HUES48 (cell line): ENCODE data around the gene PAX8.
"Not testable (repeated sequence)": the region's sequence is repeated elsewhere in the genome, so short reads cannot be mapped to it uniquely, and the experiment has no call there.

ENCODE experiments used
- H3K27ac ChIP-seq: one replicate; pipeline ENCODE4 v1.7.0; 2013; ENCODE audit warnings: low read depth, low read length, inconsistent platforms
- H3K27me3 ChIP-seq: 2 replicates; pipeline ENCODE4 v1.6.1; 2013; ENCODE audit warnings: mild to moderate bottlenecking, low read length; ENCODE audit not compliant: control insufficient read depth, insufficient read depth
- H3K36me3 ChIP-seq: 2 replicates; pipeline ENCODE4 v1.6.1; 2013; ENCODE audit warnings: low read length; ENCODE audit not compliant: control insufficient read depth, insufficient read depth
- H3K4me1 ChIP-seq: 2 replicates; pipeline ENCODE4 v1.6.1; 2013; ENCODE audit warnings: mild to moderate bottlenecking, low read length; ENCODE audit not compliant: control insufficient read depth, insufficient read depth
- H3K4me3 ChIP-seq: 2 replicates; pipeline ENCODE4 v1.5.1; 2013; ENCODE audit warnings: mild to moderate bottlenecking, low read depth, low read length
- H3K9ac ChIP-seq: 2 replicates; pipeline ENCODE4 v1.6.1; 2013; ENCODE audit warnings: mild to moderate bottlenecking, low read depth, low read length, moderate library complexity
- H3K9me3 ChIP-seq: 2 replicates; pipeline ENCODE4 v1.6.1; 2013; ENCODE audit warnings: low read length; ENCODE audit not compliant: control insufficient read depth, insufficient read depth

PAX8 gene

DNA sequence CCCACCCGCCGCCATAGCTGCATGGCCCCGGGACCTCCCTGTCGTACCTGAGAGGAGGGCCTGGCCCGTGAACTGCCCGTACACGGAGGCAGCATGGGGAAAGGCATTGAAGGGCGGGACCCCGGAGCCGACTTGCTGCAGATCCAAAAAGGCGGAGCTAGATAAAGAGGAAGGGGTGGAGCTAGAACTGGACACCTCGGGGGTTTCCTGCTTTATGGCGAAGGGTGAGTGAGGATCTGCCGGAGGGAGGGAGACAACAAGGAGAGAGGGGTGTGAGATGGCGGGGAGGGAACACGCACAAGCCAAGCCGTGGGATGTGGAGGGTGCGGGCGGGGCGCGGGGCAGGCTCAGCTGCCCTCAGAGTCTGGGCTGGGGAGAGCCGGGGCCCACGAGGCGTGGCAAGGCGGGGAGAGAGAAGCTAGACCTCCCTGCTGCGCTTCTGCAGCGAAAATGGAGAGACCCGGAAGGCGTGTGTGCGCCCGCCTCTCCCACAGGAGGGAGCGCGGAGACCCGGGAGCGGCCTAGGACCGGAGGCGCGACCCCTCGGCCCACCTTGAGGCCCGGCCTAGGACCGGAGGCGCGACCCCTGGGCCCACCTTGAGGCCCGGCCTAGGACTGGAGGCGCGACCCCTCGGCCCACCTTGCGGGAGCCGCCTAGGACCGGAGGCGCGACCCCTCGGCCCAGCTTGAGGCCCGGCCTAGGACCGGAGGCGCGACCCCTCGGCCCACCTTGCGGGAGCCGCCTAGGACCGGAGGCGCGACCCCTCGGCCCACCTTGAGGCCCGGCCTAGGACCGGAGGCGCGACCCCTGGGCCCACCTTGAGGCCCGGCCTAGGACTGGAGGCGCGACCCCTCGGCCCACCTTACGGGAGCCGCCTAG lies 43.1 kb downstream of the PAX8 start:
- not testable (repeated sequence) for H3K9ac ChIP-seq, H3K36me3 ChIP-seq, H3K4me3 ChIP-seq, H3K4me1 ChIP-seq, H3K9me3 ChIP-seq, H3K27me3 ChIP-seq, H3K27ac ChIP-seq

DNA sequence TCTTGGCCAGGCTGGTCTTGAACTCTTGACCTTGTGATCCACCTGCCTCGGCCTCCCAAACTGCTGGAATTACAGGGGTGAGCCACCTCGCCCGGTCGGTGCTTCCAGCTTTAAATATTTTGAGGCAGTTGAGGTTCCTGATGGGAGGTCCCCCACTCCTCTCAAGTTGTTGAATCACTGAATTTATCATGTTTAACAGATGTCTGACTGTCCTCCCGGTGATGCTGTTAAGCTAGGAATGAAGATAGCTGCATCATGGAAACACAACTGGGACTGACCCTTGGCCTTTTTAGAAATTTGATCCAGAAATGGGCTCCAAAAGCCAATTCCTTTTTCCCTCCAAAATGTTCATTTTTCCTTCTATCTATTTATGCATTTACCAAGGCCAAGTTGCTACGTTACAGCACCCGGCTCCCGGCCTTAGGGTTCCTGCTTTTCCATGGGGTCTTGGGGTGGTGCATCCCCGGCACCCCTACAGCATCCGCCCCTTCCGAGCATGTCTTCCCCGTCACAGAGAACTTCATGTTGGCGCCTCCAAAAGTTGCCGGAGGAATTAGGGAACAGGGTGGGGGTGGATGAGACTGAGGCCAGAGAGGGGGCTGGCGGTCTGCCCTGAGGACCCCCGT lies 43.9 kb downstream of the PAX8 start:
- no peaks in the 10 kb centered on the region for H3K4me1 ChIP-seq
- no peak overlapping the region for H3K27ac ChIP-seq
- H3K9ac ChIP-seq = no peak overlapping the region
- peaks cover under 1% of the 10 kb centered on the region; the same call in 1 of the 2 replicates for H3K27me3 ChIP-seq
- no peaks in the 10 kb centered on the region for H3K36me3 ChIP-seq
- H3K9me3 ChIP-seq = no peaks in the 10 kb centered on the region
- H3K4me3 ChIP-seq = no peak overlapping the region

- H3K9me3 ChIP-seq = no peaks in the 10 kb centered on the region
- peaks cover 4% of the 10 kb centered on the region; the same call in 1 of the 2 replicates for H3K4me1 ChIP-seq
- no peak overlapping the region for H3K4me3 ChIP-seq
- H3K27ac ChIP-seq = no peak overlapping the region
- no peak overlapping the region for H3K9ac ChIP-seq
- H3K27me3 ChIP-seq = peaks cover 3% of the 10 kb centered on the region; the same call in 1 of the 2 replicates
- no peaks in the 10 kb centered on the region for H3K36me3 ChIP-seq
Measured at GRCh38 chr2:113233593-113234550, 44.8 kb downstream of the PAX8 start.

- Histone ChIP-seq H3K27ac (no peak overlapping the region), H3K9me3 (no peaks in the 10 kb centered on the region), H3K9ac (no peak overlapping the region), H3K4me3 (no peak overlapping the region), H3K27me3 (peaks cover 3% of the 10 kb centered on the region; the same call in 1 of the 2 replicates), H3K36me3 (no peaks in the 10 kb centered on the region), H3K4me1 (peaks cover 6% of the 10 kb centered on the region; the same call in 1 of the 2 replicates)
Measured at GRCh38 chr2:113232740-113233139, 46.0 kb downstream of the PAX8 start.

DNA sequence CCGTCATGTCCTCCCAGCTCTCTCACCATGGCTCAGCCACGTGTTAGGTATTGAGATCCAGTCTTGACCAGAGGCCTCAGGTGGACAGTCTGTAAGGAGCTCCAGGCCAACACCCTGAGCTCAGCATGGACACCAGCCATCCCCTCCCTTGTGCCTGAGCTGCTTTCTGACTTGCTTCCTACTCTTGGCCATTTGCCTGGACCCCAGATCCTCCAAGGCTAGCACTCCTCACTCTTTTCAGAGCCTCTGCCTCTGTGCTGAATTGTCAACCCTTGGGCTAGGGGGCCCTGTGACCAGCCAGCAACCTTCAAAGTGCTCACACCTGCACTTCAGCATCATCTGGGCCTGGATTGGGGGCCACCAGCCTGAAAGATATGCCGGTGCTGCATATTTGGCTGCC lies 46.6 kb downstream of the PAX8 start:
- Histone ChIP-seq H3K27ac (no peak overlapping the region), H3K9ac (no peak overlapping the region), H3K4me3 (no peak overlapping the region), H3K4me1 (peaks cover 6% of the 10 kb centered on the region; the same call in 1 of the 2 replicates), H3K27me3 (peaks cover 3% of the 10 kb centered on the region; the same call in 1 of the 2 replicates), H3K9me3 (no peaks in the 10 kb centered on the region), H3K36me3 (no peaks in the 10 kb centered on the region)

DNA sequence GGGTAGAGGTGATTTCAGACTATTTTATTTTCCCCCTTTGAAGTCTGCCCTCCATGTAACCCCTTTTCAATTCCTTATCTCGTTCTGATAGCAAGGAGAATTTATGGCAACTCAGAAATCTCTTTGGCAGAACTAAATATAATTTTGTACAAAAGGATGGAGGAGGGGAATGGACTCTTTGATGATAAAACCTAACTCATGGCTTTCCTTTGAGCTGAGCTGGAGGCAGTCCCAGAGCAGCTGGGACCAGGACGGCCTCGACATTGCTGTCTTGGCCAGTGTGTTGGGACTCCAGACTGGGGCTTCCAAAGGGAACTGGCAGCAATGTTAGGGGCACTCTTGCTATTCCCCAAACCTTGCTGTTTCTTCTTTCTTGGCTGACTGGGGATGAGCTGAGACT lies 47.7 kb downstream of the PAX8 start:
- Histone ChIP-seq H3K27ac (no peak overlapping the region), H3K4me1 (peaks cover 6% of the 10 kb centered on the region; the same call in 1 of the 2 replicates), H3K36me3 (no peaks in the 10 kb centered on the region), H3K9ac (no peak overlapping the region), H3K27me3 (peaks cover 3% of the 10 kb centered on the region; the same call in 1 of the 2 replicates), H3K4me3 (no peak overlapping the region), H3K9me3 (no peaks in the 10 kb centered on the region)

- H3K9ac ChIP-seq = no peak overlapping the region
- no peak overlapping the region for H3K4me3 ChIP-seq
- no peaks in the 10 kb centered on the region for H3K36me3 ChIP-seq
- peaks cover 7% of the 10 kb centered on the region for H3K4me1 ChIP-seq
- H3K9me3 ChIP-seq = no peaks in the 10 kb centered on the region
- H3K27ac ChIP-seq = no peak overlapping the region
- H3K27me3 ChIP-seq = peaks cover 3% of the 10 kb centered on the region; the same call in 1 of the 2 replicates
Measured at GRCh38 chr2:113230531-113230930, 48.2 kb downstream of the PAX8 start.

DNA sequence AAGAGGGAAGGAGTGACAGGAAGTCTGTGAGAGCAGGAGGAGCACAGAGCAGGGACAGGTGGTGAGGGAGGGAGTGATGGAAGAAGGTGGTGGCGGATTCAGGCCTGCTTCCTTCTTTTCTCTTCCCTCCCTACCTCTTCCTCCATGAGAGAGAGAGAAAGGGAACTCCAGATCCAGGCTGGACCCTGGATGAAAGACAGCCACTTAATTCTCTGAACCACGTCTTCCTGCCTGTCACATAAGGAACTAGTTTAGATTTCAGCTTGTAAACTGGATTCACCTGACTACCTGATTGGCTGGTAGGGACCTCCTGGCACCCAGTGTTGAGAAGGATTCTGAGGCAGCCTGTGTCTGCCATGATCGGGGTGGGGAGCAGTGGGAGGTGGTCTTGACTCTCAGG lies 48.9 kb downstream of the PAX8 start:
- H3K27me3 ChIP-seq = peaks cover 3% of the 10 kb centered on the region; the same call in 1 of the 2 replicates
- H3K27ac ChIP-seq = no peak overlapping the region
- no peak overlapping the region for H3K4me3 ChIP-seq
- H3K9ac ChIP-seq = no peak overlapping the region
- peaks cover 13% of the 10 kb centered on the region for H3K4me1 ChIP-seq
- H3K9me3 ChIP-seq = no peaks in the 10 kb centered on the region
- no peaks in the 10 kb centered on the region for H3K36me3 ChIP-seq

GRCh38 chr2:113228991-113229716 lies 49.6 kb downstream of the PAX8 start:
- H3K9ac ChIP-seq = no peak overlapping the region
- peaks cover 3% of the 10 kb centered on the region; the same call in 1 of the 2 replicates for H3K27me3 ChIP-seq
- no peak overlapping the region for H3K4me3 ChIP-seq
- no peaks in the 10 kb centered on the region for H3K36me3 ChIP-seq
- no peaks in the 10 kb centered on the region for H3K9me3 ChIP-seq
- H3K27ac ChIP-seq = no peak overlapping the region
- peaks cover 13% of the 10 kb centered on the region for H3K4me1 ChIP-seq

- no peaks in the 10 kb centered on the region for H3K9me3 ChIP-seq
- H3K36me3 ChIP-seq = no peaks in the 10 kb centered on the region
- H3K27me3 ChIP-seq = peaks cover 3% of the 10 kb centered on the region; the same call in 1 of the 2 replicates
- peaks cover 13% of the 10 kb centered on the region for H3K4me1 ChIP-seq
- no peak overlapping the region for H3K9ac ChIP-seq
- H3K27ac ChIP-seq = no peak overlapping the region
- no peak overlapping the region for H3K4me3 ChIP-seq
Measured at GRCh38 chr2:113228351-113228750, 50.4 kb downstream of the PAX8 start.
